Keratinocyte (primary cell): Measurements from ENCODE around the gene TUBB2A. TPM values are rescaled to one million over a fixed set of nuclear protein-coding genes. Genes with fewer than 3 reads are reported as not detected.

Experiments
- DNase-seq: peaks from one replicate; pipeline ENCODE4 v3.0.0-alpha.2; 2011; ENCODE audit warnings: low read depth, missing footprints, low spot score
- FAIRE-seq: peaks from 2 replicates; lab custom pipeline; 2011; peaks lifted over from hg19 to GRCh38; lab: Jason Lieb, UNC
- H2AFZ ChIP-seq: 2 replicates; pipeline ENCODE4 v1.6.0; 2012; ENCODE audit warnings: low read length, control low read depth, inconsistent platforms; ENCODE audit not compliant: control insufficient read depth
- H3K27ac ChIP-seq: 2 replicates; pipeline ENCODE4 v1.5.1; 2011; ENCODE audit warnings: low read length; ENCODE audit not compliant: control insufficient read depth, insufficient read depth
- H3K27me3 ChIP-seq: 3 replicates; pipeline ENCODE4 v1.6.0; 2011; ENCODE audit warnings: low read length; ENCODE audit not compliant: control insufficient read depth, insufficient read depth; ENCODE audit errors: extremely low read depth
- H3K36me3 ChIP-seq, 2 experiments: 2 replicates in 1 of 2; 3 replicates in 1 of 2; pipeline ENCODE4 v1.5.1; 2011; ENCODE audit warnings: low read length in 2 of 2, mild to moderate bottlenecking in 1 of 2; ENCODE audit not compliant: control insufficient read depth in 2 of 2, insufficient read depth in 2 of 2; ENCODE audit errors: extremely low read depth in 1 of 2
- H3K4me1 ChIP-seq: 3 replicates; pipeline ENCODE4 v1.5.1; 2011; ENCODE audit warnings: low read length; ENCODE audit not compliant: control insufficient read depth, insufficient read depth; ENCODE audit errors: extremely low read depth
- H3K4me2 ChIP-seq: 3 replicates; pipeline ENCODE4 v1.6.0; 2011; ENCODE audit warnings: low read depth, low read length; ENCODE audit not compliant: control insufficient read depth, insufficient read depth; ENCODE audit errors: extremely low read depth
- H3K4me3 ChIP-seq, 3 experiments: fragments of 200-600 bp in 1 of 3; sonication (generic) in 1 of 3; 2 replicates in 2 of 3; 3 replicates in 1 of 3; pipeline ENCODE4 v1.5.1; 2011 to 2016; ENCODE audit warnings: low read length in 3 of 3, mild to moderate bottlenecking in 3 of 3, control low read depth in 2 of 3, inconsistent platforms in 1 of 3, low read depth in 1 of 3, mixed read lengths in 1 of 3, mixed run types in 1 of 3, moderate library complexity in 1 of 3; ENCODE audit not compliant: control insufficient read depth in 2 of 3, insufficient read depth in 2 of 3; ENCODE audit errors: extremely low read depth in 1 of 3
- H3K79me2 ChIP-seq: 2 replicates; pipeline ENCODE4 v1.6.0; 2012; ENCODE audit warnings: low read length; ENCODE audit not compliant: control insufficient read depth, insufficient read depth
- H3K9ac ChIP-seq: 3 replicates; pipeline ENCODE4 v1.6.0; 2011; ENCODE audit warnings: low read length; ENCODE audit not compliant: control insufficient read depth, insufficient read depth; ENCODE audit errors: extremely low read depth
- H3K9me1 ChIP-seq: 3 replicates; pipeline ENCODE4 v1.6.0; 2011; ENCODE audit warnings: low read length; ENCODE audit not compliant: control insufficient read depth, insufficient read depth; ENCODE audit errors: extremely low read depth
- H3K9me3 ChIP-seq: 2 replicates; pipeline ENCODE4 v1.5.1; 2012; ENCODE audit warnings: low read depth, low read length; ENCODE audit not compliant: control insufficient read depth
- H4K20me1 ChIP-seq: 3 replicates; pipeline ENCODE4 v1.6.0; 2011; ENCODE audit warnings: low read length; ENCODE audit not compliant: control insufficient read depth, insufficient read depth; ENCODE audit errors: extremely low read depth
- EZH2 ChIP-seq: IDR thresholded peaks from one replicate; pipeline ENCODE4 v1.6.1; 2012; ENCODE audit warnings: inconsistent platforms, mild to moderate bottlenecking, low read length, moderate library complexity
- dilution Hi-C: fragments of 300-500 bp; cut with MboI; formaldehyde crosslinking; loops from one replicate; pipeline ENCODE4 v1.7.0; 2020; ENCODE audit warnings: low sequenced_read_pairs; ENCODE audit not compliant: extremely low pct_ligation_motif_present
- polyA plus RNA-seq, 5 experiments: library from polyadenylated mRNA; depleted of rRNA in 3 of 5; stranded (reverse) in 3 of 5; stranded (forward) in 1 of 5; unstranded in 1 of 5; fragments of >200 nt; gene quantifications; 1 replicate in 1 of 5; 2 replicates in 3 of 5; 3 replicates in 1 of 5; pipeline versions ENCODE4 v1.2.1 to v1.2.3, GENCODE V29; 2011 to 2012; ENCODE audit warnings: missing spikeins in 2 of 5, low read depth in 1 of 5, low replicate concordance in 1 of 5
- TF ChIP-seq, protein P1 (sequence below), 3 experiments: IDR thresholded peaks in 1 of 3; conservative IDR thresholded peaks in 1 of 3; optimal IDR thresholded peaks in 1 of 3; 2 replicates in 2 of 3; 3 replicates in 1 of 3; pipeline versions ENCODE3 to v1.5.1; 2011; ENCODE audit warnings: low read length in 3 of 3, mild to moderate bottlenecking in 3 of 3, moderate library complexity in 2 of 3, control low read depth in 1 of 3, inconsistent platforms in 1 of 3; ENCODE audit not compliant: insufficient read depth in 2 of 3; ENCODE audit errors: extremely low read depth in 1 of 3

Gene TUBB2A
- polyA plus RNA-seq, 1 donor (not counting 4 experiments of a cell fraction or from before 2014, with no cell fraction given) = 58.8 TPM

DNA sequence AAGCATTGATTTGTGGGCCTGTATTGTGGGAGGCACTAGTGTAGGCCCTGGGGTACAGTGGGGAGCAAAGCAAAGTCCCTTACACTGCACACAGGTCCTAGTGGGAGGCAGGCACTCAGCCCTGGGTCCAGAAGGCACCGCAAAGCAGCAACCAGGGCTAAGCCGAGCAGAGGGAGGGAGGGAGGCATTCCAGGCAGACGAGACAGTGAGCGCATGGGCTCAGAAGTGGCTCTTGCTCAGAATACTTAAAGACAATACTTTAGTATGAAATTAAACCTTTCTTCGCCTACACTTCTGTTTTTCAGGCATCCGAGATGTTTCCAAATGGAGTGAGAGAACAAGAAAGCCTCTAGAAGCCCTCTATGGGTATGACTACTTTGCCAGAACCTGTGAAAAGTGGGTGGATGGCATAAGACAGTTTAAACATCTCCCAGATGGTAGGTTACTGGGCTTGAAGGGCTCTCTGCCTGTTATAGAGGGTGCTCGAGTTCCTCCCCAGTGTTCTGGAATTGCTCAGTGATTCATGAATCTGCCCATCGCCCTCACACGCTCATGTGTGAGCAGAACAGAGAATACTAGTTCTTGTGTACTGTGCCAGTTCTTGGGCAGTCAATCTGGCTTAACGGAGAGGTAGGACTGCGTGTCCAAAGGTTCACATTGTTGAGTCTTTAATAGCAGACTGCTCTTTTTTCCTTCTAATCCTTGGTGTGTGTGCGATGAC is 20.1 kb downstream of the TUBB2A start:
- peaks cover 10 to 19% of the 10 kb centered on the region in 2 experiments for H3K36me3 ChIP-seq
- H3K4me3 ChIP-seq = no peak overlapping the region
- no peak overlapping the region for H3K4me2 ChIP-seq
- H3K4me1 ChIP-seq = peaks cover 14% of the 10 kb centered on the region
- dilution Hi-C loops = no loop called here
- no peak overlapping the region for H3K9ac ChIP-seq
- no peak for FAIRE-seq
- H3K79me2 ChIP-seq = no peaks in the 10 kb centered on the region
- DNase-seq = no peak
- TF ChIP-seq, protein P1, sequence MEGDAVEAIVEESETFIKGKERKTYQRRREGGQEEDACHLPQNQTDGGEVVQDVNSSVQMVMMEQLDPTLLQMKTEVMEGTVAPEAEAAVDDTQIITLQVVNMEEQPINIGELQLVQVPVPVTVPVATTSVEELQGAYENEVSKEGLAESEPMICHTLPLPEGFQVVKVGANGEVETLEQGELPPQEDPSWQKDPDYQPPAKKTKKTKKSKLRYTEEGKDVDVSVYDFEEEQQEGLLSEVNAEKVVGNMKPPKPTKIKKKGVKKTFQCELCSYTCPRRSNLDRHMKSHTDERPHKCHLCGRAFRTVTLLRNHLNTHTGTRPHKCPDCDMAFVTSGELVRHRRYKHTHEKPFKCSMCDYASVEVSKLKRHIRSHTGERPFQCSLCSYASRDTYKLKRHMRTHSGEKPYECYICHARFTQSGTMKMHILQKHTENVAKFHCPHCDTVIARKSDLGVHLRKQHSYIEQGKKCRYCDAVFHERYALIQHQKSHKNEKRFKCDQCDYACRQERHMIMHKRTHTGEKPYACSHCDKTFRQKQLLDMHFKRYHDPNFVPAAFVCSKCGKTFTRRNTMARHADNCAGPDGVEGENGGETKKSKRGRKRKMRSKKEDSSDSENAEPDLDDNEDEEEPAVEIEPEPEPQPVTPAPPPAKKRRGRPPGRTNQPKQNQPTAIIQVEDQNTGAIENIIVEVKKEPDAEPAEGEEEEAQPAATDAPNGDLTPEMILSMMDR (optimal IDR thresholded peaks at IDR 0.05 in 1 of 3, IDR thresholded peaks at IDR 0.05 in 1 of 3, conservative IDR thresholded peaks at IDR 0.05 in 1 of 3; ENCODE audit: extremely low read depth in 1 of 3, insufficient read depth in 2 of 3, low read length in 3 of 3) = no peak
- no peak for TF ChIP-seq EZH2
- H3K27me3 ChIP-seq = no peaks in the 10 kb centered on the region
- no peak overlapping the region for H2AFZ ChIP-seq
- H3K9me3 ChIP-seq = no peaks in the 10 kb centered on the region
- no peak overlapping the region for H3K27ac ChIP-seq
- no peaks in the 10 kb centered on the region for H3K9me1 ChIP-seq
- no peaks in the 10 kb centered on the region for H4K20me1 ChIP-seq

DNA sequence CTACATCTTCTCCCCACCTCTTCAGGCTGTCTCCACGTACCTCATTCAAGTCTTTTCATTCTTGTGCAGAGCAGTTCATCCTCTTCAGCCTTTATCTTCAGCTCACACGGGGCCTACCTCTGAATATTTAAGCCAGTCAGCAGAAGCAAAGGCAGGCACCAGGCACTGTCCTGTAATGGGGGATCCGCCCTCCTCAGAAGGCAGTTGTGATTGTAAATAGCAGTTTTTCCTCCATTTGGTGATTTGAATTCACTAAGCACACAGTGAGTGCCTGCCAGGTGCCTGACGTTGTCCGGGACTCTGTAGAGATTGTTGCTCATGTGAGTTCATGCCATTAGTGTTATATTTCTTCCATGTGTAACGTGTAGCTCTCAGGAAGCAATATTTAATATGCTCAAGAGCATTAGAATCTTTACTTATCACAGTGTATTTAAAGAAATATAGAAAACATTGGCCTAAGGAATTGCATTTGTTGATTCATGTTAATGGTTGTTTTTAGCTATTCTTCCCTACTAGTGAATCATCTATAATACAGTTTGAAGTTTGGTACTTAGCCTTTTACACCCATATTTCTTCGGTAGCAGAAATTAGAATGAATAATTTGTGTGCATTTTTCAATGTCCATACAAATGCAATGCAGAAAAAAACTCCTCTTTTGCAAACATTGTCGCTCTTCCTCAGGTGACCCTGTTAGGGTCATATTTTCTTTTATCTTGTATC is 20.9 kb downstream of the TUBB2A start:
- H3K9ac ChIP-seq = no peak overlapping the region
- H3K4me2 ChIP-seq = no peak overlapping the region
- DNase-seq (no peak), FAIRE-seq (no peak)
- peaks cover 14% of the 10 kb centered on the region for H3K4me1 ChIP-seq
- no peaks in the 10 kb centered on the region for H3K9me1 ChIP-seq
- H3K79me2 ChIP-seq = no peaks in the 10 kb centered on the region
- peaks cover 10 to 20% of the 10 kb centered on the region in 2 experiments for H3K36me3 ChIP-seq
- H3K27me3 ChIP-seq = no peaks in the 10 kb centered on the region
- no peak overlapping the region for H2AFZ ChIP-seq
- no peak for TF ChIP-seq EZH2
- TF ChIP-seq, protein P1 (optimal IDR thresholded peaks at IDR 0.05 in 1 of 3, IDR thresholded peaks at IDR 0.05 in 1 of 3, conservative IDR thresholded peaks at IDR 0.05 in 1 of 3; ENCODE audit: extremely low read depth in 1 of 3, insufficient read depth in 2 of 3, low read length in 3 of 3) = no peak
- H3K9me3 ChIP-seq = no peaks in the 10 kb centered on the region
- no peak overlapping the region for H3K4me3 ChIP-seq
- dilution Hi-C loops = no loop called here
- H3K27ac ChIP-seq = no peak overlapping the region
- no peaks in the 10 kb centered on the region for H4K20me1 ChIP-seq
